ENCODE results near the gene VWA1.

DNA sequence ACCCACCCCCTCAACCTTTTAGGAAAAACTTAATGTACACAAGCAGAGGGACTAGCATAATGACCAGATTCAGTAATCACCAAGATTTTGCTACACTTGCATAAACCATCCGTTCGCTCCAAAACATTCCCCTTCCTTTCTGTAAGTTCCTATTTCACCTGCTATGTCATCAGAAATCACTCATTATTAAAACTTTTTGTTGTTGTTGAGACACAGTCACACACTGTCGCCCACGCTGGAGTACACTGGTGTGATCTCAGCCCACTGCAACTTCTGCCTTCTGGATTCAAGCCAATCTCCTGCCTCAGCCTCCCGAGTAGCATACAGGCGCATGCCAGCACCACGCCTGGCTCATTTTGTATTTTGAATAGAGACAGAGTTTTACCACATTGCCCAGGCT is 31.8 kb upstream of the VWA1 start:
- TF ChIP-seq YY1 (IDR thresholded peaks at IDR 0.05; ENCODE audit: insufficient read depth, insufficient read length) (no peak), SUZ12 (IDR thresholded peaks at IDR 0.05; ENCODE audit: extremely low read depth, insufficient read depth, insufficient read length) (no peak), ZNF274 (IDR thresholded peaks at IDR 0.05; ENCODE audit: low read depth, low read length) (no peak)

All from NT2/D1 (cell line).